Measurements from ENCODE around the gene BTBD16.

GRCh38 chr10:122249303-122249850, 21.7 kb upstream of the BTBD16 start:
- no peak for TF ChIP-seq CTCF (IDR thresholded peaks at IDR 0.05)
- no peak for TF ChIP-seq POLR2A (IDR thresholded peaks at IDR 0.05)

All from testis (tissue), 2 donors.